ENCODE data around the gene CRELD1. TPM values are rescaled to one million over a fixed set of nuclear protein-coding genes. Genes with fewer than 3 reads are reported as not detected.

CRELD1 gene
- total RNA-seq (40.5 and 43.9 TPM in 2 replicates), polyA plus RNA-seq (82.9 and 83.6 TPM in 2 replicates)

DNA sequence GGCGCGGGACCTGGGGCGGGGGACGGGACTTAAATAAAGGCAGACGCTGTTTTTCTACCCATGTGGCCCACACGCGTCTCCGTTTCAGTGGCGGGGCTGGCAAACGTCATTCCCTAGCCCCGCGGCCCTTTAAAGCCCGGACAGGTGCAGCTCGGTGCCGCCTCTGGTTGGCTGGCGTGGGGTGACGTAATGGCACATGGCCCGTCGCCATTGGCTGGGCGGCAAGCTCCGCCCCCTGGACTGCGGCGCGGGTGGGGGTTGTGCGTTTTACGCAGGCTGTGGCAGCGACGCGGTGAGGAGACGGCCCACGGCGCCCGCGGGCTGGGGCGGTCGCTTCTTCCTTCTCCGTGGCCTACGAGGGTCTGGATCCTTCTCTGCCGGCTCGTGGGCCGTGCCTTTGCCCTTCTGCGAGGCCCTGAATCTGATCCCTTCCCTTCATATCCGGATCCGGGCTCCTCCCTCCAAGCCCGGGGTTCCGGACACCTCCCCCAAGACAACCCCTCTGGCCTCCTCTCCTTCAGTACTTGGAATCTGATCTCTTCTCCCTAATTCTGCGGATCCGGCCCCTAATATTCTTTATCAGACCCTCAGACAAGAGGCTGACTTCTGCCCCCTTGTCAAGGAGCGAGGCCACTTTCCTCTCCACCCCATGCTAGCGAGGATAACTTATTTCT, at the start of gene CRELD1:
CRELD1 (plus strand) TSS at position 274 of the 674 bp plus-strand sequence. CDS start 605 bp downstream, outside the sequence.
- peak; percentile 97 for DNase-seq (ENCODE audit: low spot score)
- no peak for TF ChIP-seq EZH2 (IDR thresholded peaks at IDR 0.05; ENCODE audit: borderline replicate concordance)
- no peak for TF ChIP-seq CTCF (IDR thresholded peaks at IDR 0.05; ENCODE audit: poor library complexity)
- TF ChIP-seq EZH2phosphoT487 (IDR thresholded peaks at IDR 0.05; ENCODE audit: low read depth, severe bottlenecking, unreplicated experiment) = no peak
- Histone ChIP-seq H4K20me1 (ENCODE audit: insufficient read depth, poor library complexity, severe bottlenecking) (no peaks in the 10 kb centered on the region), H3K4me3 (peak within 1 kb of the TSS; percentile 61), H3K27me3 (no peaks in the 10 kb centered on the region), H3K79me2 (peaks cover 26% of the 10 kb centered on the region), H3K4me1 (ENCODE audit: insufficient read depth) (peaks cover 29% of the 10 kb centered on the region), H3K9me2 (replicated peaks; ENCODE audit: insufficient read depth) (no peaks in the 10 kb centered on the region), H2AFZ (peak within 1 kb of the TSS; percentile 86), H3K4me2 (peak within 1 kb of the TSS; percentile 99), H3K36me3 (replicated peaks; ENCODE audit: insufficient read depth, low read depth) (no peaks in the 10 kb centered on the region), H3K27ac (peak within 1 kb of the TSS; percentile 95), H3K9me3 (ENCODE audit: low read depth) (no peaks in the 10 kb centered on the region)
- WGBS (ENCODE audit: low lambda C conversion rate, missing lambda C conversion rate) = 1% methylated on average over 47 of the region's 50 CpGs

- 48% methylated on average over 11 of the region's 11 CpGs for WGBS (ENCODE audit: low lambda C conversion rate, missing lambda C conversion rate)
- Histone ChIP-seq H3K27ac (peak overlapping the region; percentile 95), H4K20me1 (ENCODE audit: insufficient read depth, poor library complexity, severe bottlenecking) (no peaks in the 10 kb centered on the region), H3K4me2 (peak overlapping the region; percentile 57), H3K9me2 (replicated peaks; ENCODE audit: insufficient read depth) (no peaks in the 10 kb centered on the region), H3K4me3 (no peak overlapping the region), H3K79me2 (no peaks in the 10 kb centered on the region), H3K4me1 (ENCODE audit: insufficient read depth) (peaks cover 18% of the 10 kb centered on the region), H3K9me3 (ENCODE audit: low read depth) (no peaks in the 10 kb centered on the region), H3K27me3 (no peaks in the 10 kb centered on the region), H2AFZ (no peak overlapping the region), H3K36me3 (replicated peaks; ENCODE audit: insufficient read depth, low read depth) (no peaks in the 10 kb centered on the region)
- no peak for TF ChIP-seq EZH2 (IDR thresholded peaks at IDR 0.05; ENCODE audit: borderline replicate concordance)
- TF ChIP-seq EZH2phosphoT487 (IDR thresholded peaks at IDR 0.05; ENCODE audit: low read depth, severe bottlenecking, unreplicated experiment) = no peak
- TF ChIP-seq CTCF (IDR thresholded peaks at IDR 0.05; ENCODE audit: poor library complexity) = no peak
- peak; percentile 84 for DNase-seq (ENCODE audit: low spot score)
These were observed 49.0 kb upstream of the CRELD1 start for GRCh38 chr3:9884555-9885165.

DNA sequence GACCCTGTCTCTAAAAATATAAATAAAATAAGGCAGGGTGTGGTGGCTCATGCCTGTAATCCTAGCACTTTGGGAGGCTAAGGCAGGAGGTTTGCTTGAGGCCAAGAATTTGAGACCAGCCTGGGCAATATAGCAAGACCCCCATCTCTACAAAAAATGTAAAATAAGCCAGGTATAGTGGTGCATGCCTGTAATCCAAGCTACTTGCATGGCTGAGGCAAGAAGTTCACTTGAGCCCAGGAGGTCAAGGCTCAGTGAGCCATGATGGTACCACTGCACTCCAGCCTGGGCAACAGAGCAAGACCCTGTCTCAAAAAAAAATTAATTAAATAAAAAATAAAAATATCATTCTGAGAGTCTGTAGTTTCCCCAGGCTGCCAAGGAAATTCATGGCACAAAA, 47.3 kb upstream of the CRELD1 start:
- no peaks in the 10 kb centered on the region for H3K36me3 ChIP-seq (replicated peaks; ENCODE audit: insufficient read depth, low read depth)
- no peak overlapping the region for H2AFZ ChIP-seq
- H3K79me2 ChIP-seq = peaks cover 8% of the 10 kb centered on the region
- no peaks in the 10 kb centered on the region for H3K27me3 ChIP-seq
- no peaks in the 10 kb centered on the region for H4K20me1 ChIP-seq (ENCODE audit: insufficient read depth, poor library complexity, severe bottlenecking)
- H3K4me3 ChIP-seq = no peak overlapping the region
- no peak for DNase-seq (ENCODE audit: low spot score)
- TF ChIP-seq CTCF (IDR thresholded peaks at IDR 0.05; ENCODE audit: poor library complexity) = no peak
- TF ChIP-seq EZH2phosphoT487 (IDR thresholded peaks at IDR 0.05; ENCODE audit: low read depth, severe bottlenecking, unreplicated experiment) = no peak
- no peak for TF ChIP-seq EZH2 (IDR thresholded peaks at IDR 0.05; ENCODE audit: borderline replicate concordance)
- no peaks in the 10 kb centered on the region for H3K9me2 ChIP-seq (replicated peaks; ENCODE audit: insufficient read depth)
- H3K4me1 ChIP-seq (ENCODE audit: insufficient read depth) = peaks cover 22% of the 10 kb centered on the region
- no peaks in the 10 kb centered on the region for H3K9me3 ChIP-seq (ENCODE audit: low read depth)
- H3K4me2 ChIP-seq = no peak overlapping the region
- H3K27ac ChIP-seq = no peak overlapping the region

Measured in hepatocyte (in vitro differentiated cells).